ENCODE data around the gene RMDN2. TPM values are rescaled to one million over a fixed set of nuclear protein-coding genes. Genes with fewer than 3 reads are reported as not detected.

The RMDN2 gene
- total RNA-seq, 1 experiment from 2014 or later: 3.2 TPM

GRCh38 chr2:37904425-37904824 is 20.7 kb upstream of the RMDN2 start:
- intact Hi-C loops (cut with micrococcal nuclease): no loop called here
- Mint-ChIP-seq H3K4me1 (ENCODE audit: insufficient read depth, unreplicated experiment) (no peaks in the 10 kb centered on the region), H3K4me3 (ENCODE audit: unreplicated experiment) (no peak overlapping the region), H3K27me3 (ENCODE audit: insufficient read depth, unreplicated experiment) (no peaks in the 10 kb centered on the region), H3K36me3 (ENCODE audit: insufficient read depth, unreplicated experiment) (no peaks in the 10 kb centered on the region), H3K9me3 (ENCODE audit: unreplicated experiment) (no peaks in the 10 kb centered on the region), H3K27ac (ENCODE audit: low read depth, unreplicated experiment) (no peak overlapping the region)
- POLR2A ChIA-PET: no interaction called here
- BruUV-seq (replicated peaks): no TSS peak
- CTCF ChIA-PET: interaction anchor here (2.3 kb wide), 1 partner anchor 14 kb away, joined by 8 read pairs; no protein-coding TSS in a partner anchor
- DNase-seq (ENCODE audit: unreplicated experiment): no peak
- no peak for TF ChIP-seq CTCF (IDR thresholded peaks at IDR 0.05; ENCODE audit: unreplicated experiment)

DNA sequence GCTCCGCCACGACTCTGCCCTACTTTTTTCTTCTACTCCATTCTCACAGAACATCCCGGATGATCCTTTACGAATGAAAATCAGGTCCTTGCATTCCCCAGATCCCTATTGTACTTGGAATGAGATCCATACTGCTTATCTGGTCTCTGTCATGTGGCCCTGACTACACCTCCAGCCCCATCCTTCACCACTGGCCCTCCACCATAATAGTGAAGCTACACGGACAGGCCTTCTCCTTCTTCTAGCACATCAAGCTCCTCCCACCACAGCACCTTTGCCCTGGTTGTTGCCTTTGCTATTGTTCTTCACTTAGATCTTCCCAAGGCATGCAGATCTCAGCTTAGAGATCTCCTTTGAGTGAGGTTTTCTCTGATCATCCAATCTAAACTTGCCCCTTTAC is 20.1 kb upstream of the RMDN2 start:
- Mint-ChIP-seq H3K27me3 (ENCODE audit: insufficient read depth, unreplicated experiment) (no peaks in the 10 kb centered on the region), H3K36me3 (ENCODE audit: insufficient read depth, unreplicated experiment) (no peaks in the 10 kb centered on the region), H3K9me3 (ENCODE audit: unreplicated experiment) (no peaks in the 10 kb centered on the region), H3K4me3 (ENCODE audit: unreplicated experiment) (no peak overlapping the region), H3K27ac (ENCODE audit: low read depth, unreplicated experiment) (no peak overlapping the region), H3K4me1 (ENCODE audit: insufficient read depth, unreplicated experiment) (no peaks in the 10 kb centered on the region)
- BruUV-seq (replicated peaks): no TSS peak
- ChIA-PET POLR2A (interaction anchor here (0.7 kb wide), 1 partner anchor 669 kb away, joined by 3 read pairs; no protein-coding TSS in a partner anchor), CTCF (interaction anchor here (0.6 kb wide), 1 partner anchor 170 kb away, joined by 3 read pairs; no protein-coding TSS in a partner anchor)
- DNase-seq (ENCODE audit: unreplicated experiment): no peak
- TF ChIP-seq CTCF (IDR thresholded peaks at IDR 0.05; ENCODE audit: unreplicated experiment): no peak
- intact Hi-C loops (cut with micrococcal nuclease): no loop called here

- POLR2A ChIA-PET: interaction anchor here (1.3 to 1.9 kb wide), 2 partner anchors 15 to 19 kb away, joined by 3 to 5 read pairs; partner anchors contain the start of gene RMDN2
Measured at GRCh38 chr2:37906131-37906530, 19.0 kb upstream of the RMDN2 start.

More at GRCh38 chr2:37906131-37906530, 19.0 kb upstream of the RMDN2 start:
- Mint-ChIP-seq H3K27me3 (ENCODE audit: insufficient read depth, unreplicated experiment) (no peaks in the 10 kb centered on the region), H3K4me3 (ENCODE audit: unreplicated experiment) (no peak overlapping the region), H3K4me1 (ENCODE audit: insufficient read depth, unreplicated experiment) (no peaks in the 10 kb centered on the region), H3K27ac (ENCODE audit: low read depth, unreplicated experiment) (no peak overlapping the region), H3K9me3 (ENCODE audit: unreplicated experiment) (no peaks in the 10 kb centered on the region), H3K36me3 (ENCODE audit: insufficient read depth, unreplicated experiment) (no peaks in the 10 kb centered on the region)
- TF ChIP-seq CTCF (IDR thresholded peaks at IDR 0.05; ENCODE audit: unreplicated experiment): no peak
- DNase-seq (ENCODE audit: unreplicated experiment): no peak
- no TSS peak for BruUV-seq (replicated peaks)
- intact Hi-C loops (cut with micrococcal nuclease): no loop called here
- CTCF ChIA-PET: interaction anchor here (0.8 to 1.2 kb wide), 2 partner anchors 10 to 15 kb away, joined by 4 read pairs; no protein-coding TSS in a partner anchor

Data from MCF 10A (cell line).